KMS-11 (cell line): Measurements from ENCODE around the gene CDC42SE2.
"Not testable (repeated sequence)": the region's sequence is repeated elsewhere in the genome, so short reads cannot be mapped to it uniquely, and the experiment has no call there.

Experiments used
- H2AFZ ChIP-seq: fragments of 200-600 bp; sonication (generic); 2 replicates; pipeline ENCODE4 v1.6.1; 2016; ENCODE audit warnings: antibody characterized with exemption, mixed run types, low read depth
- H3K27ac ChIP-seq: fragments of 200-600 bp; sonication (generic); 2 replicates; pipeline ENCODE4 v1.6.1; 2016; ENCODE audit warnings: mild to moderate bottlenecking, mixed run types
- H3K27me3 ChIP-seq: fragments of 200-600 bp; sonication (generic); 2 replicates; pipeline ENCODE4 v1.6.1; 2017; ENCODE audit warnings: mild to moderate bottlenecking, low read depth, mixed run types, moderate library complexity; ENCODE audit not compliant: insufficient read depth
- H3K36me3 ChIP-seq: fragments of 200-600 bp; sonication (generic); 2 replicates; pipeline ENCODE4 v1.6.1; 2017; ENCODE audit warnings: mild to moderate bottlenecking, mixed run types; ENCODE audit not compliant: insufficient read depth
- H3K4me1 ChIP-seq: fragments of 200-600 bp; sonication (generic); 2 replicates; pipeline ENCODE4 v1.6.1; 2016; ENCODE audit warnings: mild to moderate bottlenecking, low read depth, mixed run types; ENCODE audit not compliant: poor library complexity, severe bottlenecking
- H3K4me2 ChIP-seq: fragments of 200-600 bp; sonication (generic); 2 replicates; pipeline ENCODE4 v1.7.0; 2016; ENCODE audit warnings: mild to moderate bottlenecking, mixed run types
- H3K4me3 ChIP-seq: fragments of 200-600 bp; sonication (generic); IDR thresholded peaks from 2 replicates; pipeline ENCODE4 v1.6.1; 2017; ENCODE audit warnings: low read depth, low read length, mixed read lengths; ENCODE audit not compliant: insufficient read depth
- H3K79me2 ChIP-seq: fragments of 200-600 bp; sonication (generic); 2 replicates; pipeline ENCODE4 v1.6.1; 2016; ENCODE audit warnings: low read depth, mixed run types; ENCODE audit not compliant: insufficient read depth
- H3K9ac ChIP-seq: fragments of 200-600 bp; sonication (generic); 2 replicates; pipeline ENCODE4 v1.6.1; 2016; ENCODE audit warnings: mild to moderate bottlenecking, mixed run types
- H4K20me1 ChIP-seq: fragments of 200-600 bp; sonication (generic); 2 replicates; pipeline ENCODE4 v1.6.1; 2016; ENCODE audit warnings: mild to moderate bottlenecking, mixed run types; ENCODE audit not compliant: insufficient read depth
- CTCF ChIP-seq: fragments of 200-600 bp; sonication (generic); conservative IDR thresholded peaks from 2 replicates; pipeline ENCODE4 v1.6.1; 2017; ENCODE audit warnings: low read depth, mild to moderate bottlenecking, antibody characterized with exemption, low read length, moderate library complexity, mixed read lengths

The CDC42SE2 gene

GRCh38 chr5:131396630-131397273 lies 132.9 kb downstream of the CDC42SE2 start:
- Histone ChIP-seq H3K36me3 (no peaks in the 10 kb centered on the region; the same call in 1 of the 2 replicates), H4K20me1 (no peaks in the 10 kb centered on the region), H3K4me2 (no peak overlapping the region), H3K9ac (no peak overlapping the region), H3K27ac (no peak overlapping the region), H3K4me3 (no peak overlapping the region), H2AFZ (no peak overlapping the region), H3K27me3 (no peaks in the 10 kb centered on the region), H3K4me1 (no peaks in the 10 kb centered on the region), H3K79me2 (no peaks in the 10 kb centered on the region)
- no peak for TF ChIP-seq CTCF

GRCh38 chr5:131399007-131399406 lies 135.2 kb downstream of the CDC42SE2 start:
- H3K79me2 ChIP-seq, H3K9ac ChIP-seq, H2AFZ ChIP-seq, H3K4me1 ChIP-seq, H3K27me3 ChIP-seq, H3K4me2 ChIP-seq, H3K36me3 ChIP-seq, H3K4me3 ChIP-seq, H4K20me1 ChIP-seq, H3K27ac ChIP-seq: not testable (repeated sequence)

GRCh38 chr5:131400585-131400984 lies 136.7 kb downstream of the CDC42SE2 start:
- Histone ChIP-seq H3K27ac (no peak overlapping the region), H2AFZ (no peak overlapping the region), H4K20me1 (no peaks in the 10 kb centered on the region), H3K36me3 (no peaks in the 10 kb centered on the region), H3K4me1 (no peaks in the 10 kb centered on the region), H3K4me2 (no peak overlapping the region), H3K27me3 (no peaks in the 10 kb centered on the region), H3K9ac (no peak overlapping the region), H3K79me2 (no peaks in the 10 kb centered on the region), H3K4me3 (no peak overlapping the region)
- no peak for TF ChIP-seq CTCF

GRCh38 chr5:131405674-131406073 lies 141.8 kb downstream of the CDC42SE2 start:
- no peak overlapping the region for H3K27ac ChIP-seq
- no peaks in the 10 kb centered on the region for H3K36me3 ChIP-seq
- peaks cover 8% of the 10 kb centered on the region for H3K4me1 ChIP-seq
- no peaks in the 10 kb centered on the region for H4K20me1 ChIP-seq
- H3K4me2 ChIP-seq = no peak overlapping the region
- no peak overlapping the region for H2AFZ ChIP-seq
- TF ChIP-seq CTCF = no peak
- no peak overlapping the region for H3K4me3 ChIP-seq
- no peak overlapping the region for H3K9ac ChIP-seq
- no peaks in the 10 kb centered on the region for H3K27me3 ChIP-seq
- H3K79me2 ChIP-seq = no peaks in the 10 kb centered on the region

- no peak overlapping the region for H3K4me3 ChIP-seq
- no peak overlapping the region for H3K27ac ChIP-seq
- H3K4me1 ChIP-seq = peaks cover 8% of the 10 kb centered on the region
- no peak overlapping the region for H3K4me2 ChIP-seq
- no peaks in the 10 kb centered on the region for H3K79me2 ChIP-seq
- no peak overlapping the region for H3K9ac ChIP-seq
- no peaks in the 10 kb centered on the region for H3K36me3 ChIP-seq
- no peak overlapping the region for H2AFZ ChIP-seq
- no peaks in the 10 kb centered on the region for H3K27me3 ChIP-seq
- H4K20me1 ChIP-seq = no peaks in the 10 kb centered on the region
- no peak for TF ChIP-seq CTCF
Measured at GRCh38 chr5:131406076-131406475, 142.2 kb downstream of the CDC42SE2 start.
